Activated effector memory CD4-positive, alpha-beta T cell treated with anti-CD3 and anti-CD28 coated beads, Interleukin-2, amount 50 U/mL, for 16 hours (primary cell): ENCODE measurements around the gene SLIT2.
A peak's percentile ranks its signal among the peaks of the same experiment; 100 is the strongest.

Source experiments
- DNase-seq: peaks from one replicate; pipeline ENCODE4 v3.0.0-alpha.2; 2020

SLIT2 gene

DNA sequence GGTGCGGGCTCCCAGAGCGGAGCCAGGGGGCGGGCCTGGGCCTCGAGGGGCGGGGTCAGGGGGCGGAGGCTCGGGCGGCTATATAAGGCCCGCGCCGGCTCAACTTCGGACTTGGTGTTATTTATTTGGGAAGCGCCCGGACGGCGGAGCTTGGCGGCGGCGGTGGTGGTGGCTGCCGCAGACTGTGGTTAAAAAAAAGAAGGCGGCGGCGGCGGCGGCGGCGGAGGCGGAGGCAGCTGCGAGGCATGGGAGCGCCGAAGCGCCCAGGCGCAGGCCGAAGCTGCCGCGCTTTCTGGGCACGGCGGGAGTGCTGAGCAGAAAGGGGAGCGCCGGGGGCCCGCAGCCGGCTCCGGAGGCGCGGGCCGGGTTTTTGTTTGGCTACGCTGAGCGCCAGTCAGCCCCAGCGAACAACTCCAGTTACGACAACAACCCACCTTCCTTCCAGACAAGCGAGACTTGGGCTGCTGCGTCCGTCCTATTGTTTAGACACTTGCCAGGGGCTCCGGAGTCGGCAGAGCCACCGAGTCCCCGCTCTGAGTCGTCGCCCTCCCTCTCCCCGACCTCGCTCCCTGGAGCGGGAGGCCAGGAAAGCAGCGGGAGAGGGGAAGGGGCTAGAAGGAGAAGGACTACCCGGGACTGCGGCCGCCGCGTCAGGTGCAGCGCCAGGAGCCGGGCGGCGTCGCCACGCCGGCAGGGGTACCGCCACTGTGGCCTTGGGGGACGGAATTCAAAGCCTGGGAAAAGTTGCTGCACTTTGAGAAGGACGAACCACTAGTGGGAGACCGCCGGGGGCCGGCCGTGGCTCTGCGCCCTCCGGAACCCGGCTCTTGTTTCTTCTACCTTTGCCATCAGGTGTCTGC lies at the start of gene SLIT2:
Gene SLIT2, plus strand, starts transcription at position 110 of the 860 bp plus-strand sequence. CDS start 1,911 bp downstream, outside the sequence.
- DNase-seq: no peak

GRCh38 chr4:20203508-20203907 lies 48.2 kb upstream of the SLIT2 start:
- DNase-seq: no peak

DNA sequence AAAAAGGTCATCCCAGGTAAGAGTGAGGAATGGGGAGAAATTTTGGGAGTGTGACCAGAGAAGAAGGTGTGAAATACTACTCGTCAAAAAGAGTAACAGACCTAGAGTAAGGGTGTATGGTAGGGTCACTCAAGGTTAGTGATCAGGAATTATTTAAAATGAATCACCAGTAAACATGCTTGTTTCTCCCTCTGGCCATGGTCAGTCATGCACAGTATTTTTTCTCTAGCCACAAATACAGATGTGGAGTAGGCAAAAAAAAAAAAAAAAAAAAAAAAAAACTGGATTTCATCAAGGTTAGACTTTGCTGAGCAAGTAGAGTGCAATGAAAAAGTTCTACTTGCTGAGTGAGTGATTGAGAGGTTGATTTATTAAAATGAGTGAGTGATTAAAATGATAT lies 34.2 kb upstream of the SLIT2 start:
- DNase-seq: no peak

GRCh38 chr4:20217951-20218350 lies 33.8 kb upstream of the SLIT2 start:
- DNase-seq: no peak

- no peak for DNase-seq
Measured at GRCh38 chr4:20219521-20219920, 32.2 kb upstream of the SLIT2 start.

- DNase-seq: no peak
Measured at GRCh38 chr4:20237894-20238537, 13.7 kb upstream of the SLIT2 start.

DNA sequence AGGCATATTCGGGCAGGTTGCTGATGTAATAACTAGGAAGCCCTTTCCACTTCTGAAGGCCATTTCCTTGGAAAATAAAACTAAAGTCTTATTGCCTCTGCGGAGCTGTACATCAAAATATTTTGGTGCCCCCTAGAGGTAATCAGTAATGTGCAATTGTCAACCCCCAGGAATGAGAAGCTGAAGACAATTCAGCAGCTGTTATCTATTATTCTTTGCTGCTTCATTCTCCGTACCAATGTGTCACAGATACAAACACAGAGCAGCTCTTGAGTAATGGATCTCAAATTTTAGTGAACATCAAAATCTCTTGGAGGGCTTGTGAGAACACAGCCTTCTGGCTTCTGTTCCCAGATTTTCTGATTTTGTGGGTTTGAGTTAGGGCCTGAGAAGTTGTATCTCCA lies 3.5 kb upstream of the SLIT2 start:
- no peak for DNase-seq

GRCh38 chr4:20249333-20249732 lies 2.4 kb upstream of the SLIT2 start:
- no peak for DNase-seq

DNA sequence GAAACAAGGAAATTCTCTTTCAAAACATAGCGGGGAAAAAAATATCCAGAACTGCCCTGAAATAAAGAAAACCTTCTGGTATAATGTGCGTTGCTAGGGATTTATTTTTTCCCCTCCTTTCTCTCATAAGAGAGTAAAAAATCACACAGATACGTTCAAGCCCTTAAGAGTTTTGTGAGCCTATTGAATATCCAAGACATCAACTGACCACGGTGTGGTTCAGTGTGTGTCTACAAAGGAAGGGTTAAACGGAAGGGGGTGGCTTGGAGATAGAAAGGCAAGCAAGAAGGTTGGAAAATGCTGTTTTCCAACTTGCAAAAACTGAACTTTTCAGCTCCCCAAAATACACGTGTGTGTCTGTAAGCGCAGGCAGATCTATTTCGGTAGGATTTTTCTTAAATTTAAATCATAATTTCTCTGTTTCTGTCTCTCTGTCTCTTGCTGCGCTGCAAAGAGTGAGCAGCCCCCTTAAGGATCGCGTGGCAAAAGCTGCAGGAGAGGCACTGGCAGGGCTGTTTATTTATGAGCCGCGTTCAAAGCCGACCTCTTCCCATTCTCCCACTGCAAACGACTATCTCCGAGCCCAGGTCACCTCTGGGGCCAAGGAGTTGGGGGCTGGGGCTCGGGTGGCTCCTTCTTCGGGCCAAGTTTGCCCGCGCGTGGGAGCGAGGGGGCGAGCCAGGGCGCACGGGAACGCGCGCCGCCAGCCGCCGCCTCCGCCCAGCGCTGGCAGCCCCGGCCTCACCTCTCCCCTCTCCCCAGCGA lies 492 bp upstream of the SLIT2 start:
- DNase-seq: no peak

DNA sequence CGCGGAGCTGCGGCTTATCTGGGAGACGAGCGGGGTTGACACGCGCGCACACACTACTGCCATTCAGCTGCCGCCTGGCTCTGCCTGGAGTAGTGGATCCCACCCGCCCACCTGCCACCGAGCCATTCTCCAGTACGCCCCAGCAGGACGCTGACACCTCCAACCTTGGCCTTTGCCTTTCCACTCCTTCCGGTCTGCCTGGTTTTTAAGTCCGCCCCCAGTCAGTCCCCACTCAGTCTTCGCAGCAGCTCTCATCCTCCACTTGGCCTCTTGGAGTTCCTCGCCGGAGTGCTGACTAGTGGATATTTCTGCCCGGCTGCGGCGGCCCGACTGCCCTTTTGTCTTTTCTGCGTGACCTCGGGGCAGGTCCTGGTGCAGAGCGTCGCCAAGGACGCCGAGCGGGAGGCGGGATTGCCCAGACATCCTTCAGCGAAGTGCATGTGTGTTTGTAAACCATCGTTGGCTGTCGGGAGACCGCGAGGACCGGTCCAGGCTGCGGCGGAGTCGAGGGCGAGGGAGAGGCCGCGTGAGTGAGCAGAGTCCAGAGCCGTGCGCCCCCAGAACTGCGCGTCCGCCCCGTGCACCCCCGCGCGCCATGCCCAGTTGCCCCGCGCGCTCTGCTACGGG lies 1.1 kb downstream of the SLIT2 start:
- DNase-seq: peak; percentile 58

DNA sequence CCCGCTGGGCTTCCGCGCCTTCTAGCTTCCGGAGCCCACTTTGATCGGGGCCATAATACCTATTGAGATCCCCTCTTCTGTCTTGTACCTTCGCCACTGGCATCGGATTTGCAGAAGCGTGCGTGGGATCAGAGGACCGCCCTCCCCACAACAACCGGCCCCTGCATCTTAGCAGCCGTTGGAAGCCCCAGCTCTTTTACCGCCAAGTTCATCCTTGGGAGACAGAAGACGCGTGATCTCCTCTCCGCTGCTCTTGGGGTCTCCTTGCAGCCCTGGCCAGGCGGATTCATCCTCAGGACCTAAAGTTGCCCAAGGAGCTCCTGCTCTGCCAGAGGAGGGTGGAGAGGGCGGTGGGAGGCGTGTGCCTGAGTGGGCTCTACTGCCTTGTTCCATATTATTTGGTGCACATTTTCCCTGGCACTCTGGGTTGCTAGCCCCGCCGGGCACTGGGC lies 1.6 kb downstream of the SLIT2 start:
- DNase-seq: no peak

DNA sequence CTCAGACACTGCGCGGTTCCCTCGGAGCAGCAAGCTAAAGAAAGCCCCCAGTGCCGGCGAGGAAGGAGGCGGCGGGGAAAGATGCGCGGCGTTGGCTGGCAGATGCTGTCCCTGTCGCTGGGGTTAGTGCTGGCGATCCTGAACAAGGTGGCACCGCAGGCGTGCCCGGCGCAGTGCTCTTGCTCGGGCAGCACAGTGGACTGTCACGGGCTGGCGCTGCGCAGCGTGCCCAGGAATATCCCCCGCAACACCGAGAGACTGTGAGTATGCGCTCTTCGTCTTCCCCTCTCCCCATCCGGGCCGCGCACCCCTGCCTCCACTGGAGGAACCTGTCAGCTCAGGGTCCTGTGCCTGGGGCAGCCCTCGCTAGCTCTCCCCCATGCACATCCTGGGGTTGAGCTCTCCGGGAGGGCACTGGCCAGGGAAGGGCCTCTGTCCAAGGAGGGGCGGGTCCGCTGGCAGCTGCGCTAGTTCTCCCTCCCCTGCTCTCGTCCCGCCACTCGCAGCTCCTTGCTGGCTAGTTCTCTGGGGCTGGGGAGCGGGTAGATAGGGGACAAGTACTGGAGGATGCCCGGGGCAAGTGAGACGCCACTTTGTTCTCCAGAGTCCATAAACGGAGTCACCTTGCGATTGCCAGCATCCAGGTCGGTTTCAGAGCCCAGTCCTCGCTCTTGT lies 2.2 kb downstream of the SLIT2 start:
- DNase-seq: no peak

DNA sequence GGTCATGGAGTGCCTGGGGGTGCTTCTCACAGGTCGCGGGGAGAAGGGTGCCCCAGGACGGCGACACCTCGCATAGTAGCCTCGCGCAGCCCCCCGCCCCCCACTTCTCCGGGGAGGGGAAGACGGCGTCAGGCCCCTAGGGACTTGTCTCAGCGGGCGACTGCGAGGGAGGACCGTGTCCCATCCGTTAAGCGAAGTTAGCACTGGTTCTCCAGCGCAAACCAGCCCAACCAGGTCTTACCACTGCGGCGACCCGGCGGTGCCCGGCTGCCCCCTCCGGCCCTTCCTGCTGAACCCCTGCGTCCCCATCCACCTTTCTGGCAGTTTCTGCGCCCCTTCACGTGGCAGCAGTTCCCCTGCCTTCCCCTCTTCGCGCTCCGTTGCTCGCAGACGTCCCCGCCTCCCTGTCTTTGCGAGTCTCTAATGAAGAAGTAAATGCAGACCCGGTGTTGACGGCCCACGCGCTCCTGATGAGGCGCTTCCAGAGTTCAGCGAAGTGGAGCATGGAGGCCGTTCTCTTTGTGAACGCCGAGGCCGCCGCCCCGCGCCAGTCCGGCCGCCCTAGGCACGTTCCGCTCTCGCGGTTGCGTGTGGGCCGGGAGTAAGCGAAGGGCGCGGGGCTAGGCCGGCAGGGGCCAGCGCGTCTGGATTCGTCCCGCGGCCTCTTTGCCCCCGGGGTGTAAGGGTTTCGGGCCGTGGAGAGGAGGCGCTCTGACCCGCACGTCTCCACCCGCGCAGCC lies 3.0 kb downstream of the SLIT2 start:
- DNase-seq: peak; percentile 58

DNA sequence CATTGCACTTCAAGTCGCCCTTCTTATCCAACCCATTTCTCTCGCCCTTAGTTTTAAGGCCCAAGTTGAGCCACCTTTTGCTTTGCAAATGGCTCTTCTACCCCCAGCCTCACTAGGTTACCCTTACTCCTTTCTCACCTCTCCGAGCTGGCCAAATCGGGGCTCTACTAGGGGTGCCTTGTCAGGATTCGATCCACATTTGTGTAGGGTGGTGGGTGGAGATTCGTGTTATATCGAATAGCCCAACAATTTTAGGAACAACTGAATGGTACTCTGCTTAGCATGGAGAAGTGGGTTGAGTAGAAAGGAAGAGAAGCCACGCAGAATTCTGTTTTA lies 3.5 kb downstream of the SLIT2 start:
- no peak for DNase-seq

- DNase-seq: no peak
Measured at GRCh38 chr4:20255823-20256222, 4.1 kb downstream of the SLIT2 start.

DNA sequence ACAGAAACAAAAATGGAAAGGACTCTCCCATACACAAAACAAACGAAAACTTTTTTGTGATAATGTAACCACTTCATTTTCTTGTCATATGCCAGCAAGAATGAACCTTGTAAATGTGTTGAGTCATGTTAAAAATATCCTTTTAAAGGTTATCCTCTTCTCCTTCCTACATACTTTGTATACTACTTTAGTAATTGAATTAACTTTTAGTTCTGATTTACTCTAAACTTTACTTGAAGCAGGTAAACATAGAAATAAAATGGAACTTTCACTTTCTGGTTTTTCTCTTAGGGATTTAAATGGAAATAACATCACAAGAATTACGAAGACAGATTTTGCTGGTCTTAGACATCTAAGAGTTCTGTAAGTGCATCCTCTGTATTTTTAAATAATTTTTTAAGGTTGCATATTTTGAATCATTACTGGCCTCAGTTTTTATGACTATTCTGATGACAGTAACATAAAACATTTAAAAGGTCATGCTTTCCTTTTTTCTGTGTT lies 4.7 kb downstream of the SLIT2 start:
- no peak for DNase-seq

DNA sequence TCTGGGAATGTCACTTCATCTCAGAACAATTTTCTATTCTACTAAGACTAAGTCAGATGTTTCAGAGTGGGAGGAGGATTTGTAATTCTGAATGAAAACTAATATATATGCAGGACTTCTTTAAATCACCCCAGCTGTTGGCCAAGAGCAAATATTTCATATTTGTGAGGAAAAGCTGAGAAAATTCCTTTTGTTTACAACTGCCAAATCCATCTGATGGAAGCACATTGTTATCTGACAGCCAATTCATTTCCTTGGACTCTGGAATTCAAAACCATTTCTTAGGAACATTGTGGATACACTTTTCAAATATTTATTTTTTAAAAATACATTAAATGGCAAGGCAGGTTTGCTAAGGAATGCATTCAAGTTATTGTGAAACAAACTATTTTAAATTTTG lies 8.0 kb downstream of the SLIT2 start:
- DNase-seq: no peak

- DNase-seq: no peak
Measured at GRCh38 chr4:20260821-20261220, 9.1 kb downstream of the SLIT2 start.

- no peak for DNase-seq
Measured at GRCh38 chr4:20262221-20262620, 10.5 kb downstream of the SLIT2 start.

DNA sequence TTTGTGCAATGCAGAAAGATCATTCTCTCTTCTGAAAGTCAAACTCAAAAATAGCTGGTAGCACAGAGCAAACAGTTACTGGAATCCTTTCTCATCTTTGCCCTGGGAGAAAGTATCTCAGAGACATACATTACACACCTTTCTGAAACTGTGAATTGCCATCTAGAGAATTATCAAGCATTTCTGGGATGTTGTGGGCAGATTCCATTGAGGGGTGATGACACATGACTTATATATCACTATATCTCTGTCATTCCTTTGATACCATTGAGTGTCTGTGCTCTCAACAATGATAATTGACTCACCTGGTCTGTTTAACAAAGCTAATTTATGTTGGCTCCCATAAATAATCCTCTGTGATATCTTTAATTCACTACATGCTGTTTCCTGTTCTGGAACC lies 13.0 kb downstream of the SLIT2 start:
- DNase-seq: no peak

DNA sequence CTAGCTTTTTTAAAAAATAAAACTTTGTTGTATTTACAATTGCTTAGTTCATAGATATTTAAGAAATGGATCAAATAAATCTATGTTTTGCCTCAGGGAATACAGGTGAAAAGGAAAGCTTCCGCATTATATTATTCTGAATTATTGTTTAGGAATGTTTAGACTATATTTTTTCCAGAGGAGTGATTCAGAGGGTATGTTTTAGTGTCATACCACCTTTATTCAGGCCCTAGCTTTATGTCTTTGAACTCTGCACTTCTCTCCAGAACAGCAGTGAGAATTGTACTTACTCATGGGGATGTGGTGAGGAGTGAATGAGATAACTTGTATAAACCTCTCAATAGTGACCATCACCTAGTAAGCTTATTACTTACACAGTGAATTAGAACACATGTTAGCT lies 14.0 kb downstream of the SLIT2 start:
- no peak for DNase-seq
